ENCODE results near the gene MRE11.
"Not testable (repeated sequence)": the region's sequence is repeated elsewhere in the genome, so short reads cannot be mapped to it uniquely, and the experiment has no call there.

Gene MRE11

GRCh38 chr11:94379613-94380012 is 114.0 kb downstream of the MRE11 start (continued):
- TF ChIP-seq ZBTB49 (tag by site-specific recombination; IDR thresholded peaks at IDR 0.05; ENCODE audit: low read depth) (no peak), EGR2 (tag by site-specific recombination; IDR thresholded peaks at IDR 0.05; ENCODE audit: low read depth) (no peak), HOXD13 (CRISPR knock-in tag; IDR thresholded peaks at IDR 0.05; ENCODE audit: borderline replicate concordance) (no peak), ZNF138 (tag by site-specific recombination; IDR thresholded peaks at IDR 0.05; ENCODE audit: borderline replicate concordance) (no peak)

DNA sequence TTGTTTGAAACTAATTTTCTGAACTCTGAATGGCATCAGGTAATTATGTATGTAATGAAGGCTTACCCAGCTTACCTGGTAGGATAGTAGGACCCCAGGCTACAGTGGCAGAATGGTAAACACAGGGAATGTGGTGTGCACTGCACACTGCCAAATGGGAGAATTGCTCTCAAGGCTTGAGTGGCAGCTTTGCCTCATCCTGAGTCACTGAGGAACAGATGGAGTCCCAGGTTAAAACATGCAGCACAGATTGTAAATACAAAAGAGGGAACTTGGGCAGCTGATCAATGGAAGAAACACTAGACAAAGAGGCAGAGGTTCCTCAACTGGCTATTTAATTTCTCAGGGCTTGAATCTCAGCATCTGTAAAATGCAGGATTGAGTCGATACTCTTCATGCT is 116.8 kb downstream of the MRE11 start:
- POLR2A ChIA-PET = no interaction called here
- CTCF ChIA-PET = no interaction called here
- no peaks in the 10 kb centered on the region for H3K9me3 ChIP-seq (ENCODE audit: control insufficient read depth, insufficient read depth, low read depth, low read length)
- H3K4me1 ChIP-seq (ENCODE audit: control insufficient read depth, insufficient read depth, low read length) = no peaks in the 10 kb centered on the region
- TF ChIP-seq ZNF623 (tag by site-specific recombination; IDR thresholded peaks at IDR 0.05) (no peak), OSR2 (tag by site-specific recombination; IDR thresholded peaks at IDR 0.05) (no peak), ZNF549 (tag by site-specific recombination; IDR thresholded peaks at IDR 0.05) (no peak), ZNF175 (tag by site-specific recombination; IDR thresholded peaks at IDR 0.05) (no peak), ZNF248 (tag by site-specific recombination; IDR thresholded peaks at IDR 0.05) (no peak), ZNF521 (tag by site-specific recombination; IDR thresholded peaks at IDR 0.05) (no peak), ZNF768 (tag by site-specific recombination; IDR thresholded peaks at IDR 0.05) (no peak), ZNF341 (tag by site-specific recombination; IDR thresholded peaks at IDR 0.05; ENCODE audit: low read depth) (no peak), ZNF324 (tag by site-specific recombination; IDR thresholded peaks at IDR 0.05) (no peak), SCRT1 (tag by site-specific recombination; IDR thresholded peaks at IDR 0.05; ENCODE audit: borderline replicate concordance) (no peak), ZNF747 (tag by site-specific recombination; IDR thresholded peaks at IDR 0.05) (no peak), ZNF132 (tag by site-specific recombination; IDR thresholded peaks at IDR 0.05; ENCODE audit: borderline replicate concordance) (no peak)
- TF ChIP-seq, protein P1, sequence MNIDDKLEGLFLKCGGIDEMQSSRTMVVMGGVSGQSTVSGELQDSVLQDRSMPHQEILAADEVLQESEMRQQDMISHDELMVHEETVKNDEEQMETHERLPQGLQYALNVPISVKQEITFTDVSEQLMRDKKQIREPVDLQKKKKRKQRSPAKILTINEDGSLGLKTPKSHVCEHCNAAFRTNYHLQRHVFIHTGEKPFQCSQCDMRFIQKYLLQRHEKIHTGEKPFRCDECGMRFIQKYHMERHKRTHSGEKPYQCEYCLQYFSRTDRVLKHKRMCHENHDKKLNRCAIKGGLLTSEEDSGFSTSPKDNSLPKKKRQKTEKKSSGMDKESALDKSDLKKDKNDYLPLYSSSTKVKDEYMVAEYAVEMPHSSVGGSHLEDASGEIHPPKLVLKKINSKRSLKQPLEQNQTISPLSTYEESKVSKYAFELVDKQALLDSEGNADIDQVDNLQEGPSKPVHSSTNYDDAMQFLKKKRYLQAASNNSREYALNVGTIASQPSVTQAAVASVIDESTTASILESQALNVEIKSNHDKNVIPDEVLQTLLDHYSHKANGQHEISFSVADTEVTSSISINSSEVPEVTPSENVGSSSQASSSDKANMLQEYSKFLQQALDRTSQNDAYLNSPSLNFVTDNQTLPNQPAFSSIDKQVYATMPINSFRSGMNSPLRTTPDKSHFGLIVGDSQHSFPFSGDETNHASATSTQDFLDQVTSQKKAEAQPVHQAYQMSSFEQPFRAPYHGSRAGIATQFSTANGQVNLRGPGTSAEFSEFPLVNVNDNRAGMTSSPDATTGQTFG (tag by site-specific recombination; IDR thresholded peaks at IDR 0.05; ENCODE audit: borderline replicate concordance) = no peak
- H3K4me3 ChIP-seq (ENCODE audit: low read depth, low read length) = no peak overlapping the region
- no peaks in the 10 kb centered on the region for H3K36me3 ChIP-seq (ENCODE audit: control insufficient read depth in 2 of 2, insufficient read depth in 1 of 2, low read length in 2 of 2)
- H3K27ac ChIP-seq (ENCODE audit: extremely low read depth, low read depth, low read length) = no peak overlapping the region

DNA sequence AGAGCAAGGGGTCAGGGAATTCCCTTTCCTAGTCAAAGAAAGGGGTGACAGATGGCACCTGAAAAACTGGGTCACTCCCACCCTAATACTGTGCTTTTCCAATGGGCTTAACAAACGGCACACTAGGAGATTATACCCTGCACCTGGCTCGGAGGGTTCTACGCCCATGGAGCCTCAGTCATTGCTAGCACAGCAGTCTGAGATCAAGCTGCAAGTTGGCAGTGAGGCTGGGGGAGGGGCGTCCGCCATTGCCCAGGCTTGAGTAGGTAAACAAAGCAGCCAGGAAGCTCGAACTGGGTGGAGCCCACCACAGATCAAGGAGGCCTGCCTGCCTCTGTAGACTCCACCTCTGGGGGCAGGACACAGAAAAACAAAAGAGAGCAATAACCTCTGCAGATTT is 123.1 kb downstream of the MRE11 start:
- H3K27ac ChIP-seq (ENCODE audit: extremely low read depth, low read depth, low read length); H3K4me1 ChIP-seq (ENCODE audit: control insufficient read depth, insufficient read depth, low read length); CTCF ChIA-PET; H3K4me3 ChIP-seq (ENCODE audit: low read depth, low read length); H3K9me3 ChIP-seq (ENCODE audit: control insufficient read depth, insufficient read depth, low read depth, low read length); POLR2A ChIA-PET; H3K36me3 ChIP-seq (ENCODE audit: control insufficient read depth in 2 of 2, insufficient read depth in 1 of 2, low read length in 2 of 2): not testable (repeated sequence)
